WTC11 (cell line): ENCODE results near the gene LEKR1. TPM values are rescaled to one million over a fixed set of nuclear protein-coding genes. Genes with fewer than 3 reads are reported as not detected.

Experiments used
- ATAC-seq: fragments of 200-7000 bp; cut with Tn5 transposase; 2 replicates; pipeline ENCODE4 v1.10.0; 2021; ENCODE audit warnings: mild to moderate bottlenecking, moderate library complexity
- CTCF ChIA-PET: fragments of 300-600 bp; sonication (Branson Sonifier 250); formaldehyde crosslinking; loops from one replicate; lab custom pipeline; 2021; ENCODE audit warnings: antibody characterized with exemption; lab: Charles Lee
- POLR2A ChIA-PET: fragments of 350-600 bp; sonication (Branson Sonifier 250); formaldehyde crosslinking; loops from one replicate; lab custom pipeline; 2021; ENCODE audit warnings: antibody characterized with exemption; lab: Charles Lee
- DNase-seq: peaks from one replicate; pipeline ENCODE4 v3.0.0; 2021; ENCODE audit warnings: low spot score
- H3K27ac Mint-ChIP-seq: 2 replicates; pipeline ENCODE4 v1.8.0; 2021; ENCODE audit warnings: mixed read lengths
- H3K27me3 Mint-ChIP-seq: 2 replicates; pipeline ENCODE4 v1.8.0; 2021; ENCODE audit warnings: low read depth, mild to moderate bottlenecking, moderate library complexity, mixed read lengths
- H3K36me3 Mint-ChIP-seq: 2 replicates; pipeline ENCODE4 v1.8.0; 2021; ENCODE audit warnings: mixed read lengths
- H3K4me1 Mint-ChIP-seq: 2 replicates; pipeline ENCODE4 v1.8.0; 2022; ENCODE audit warnings: mixed read lengths
- H3K4me3 Mint-ChIP-seq: 2 replicates; pipeline ENCODE4 v1.8.0; 2021; ENCODE audit warnings: mild to moderate bottlenecking, moderate library complexity, mixed read lengths
- H3K9me3 Mint-ChIP-seq: 2 replicates; pipeline ENCODE4 v1.8.0; 2021; ENCODE audit warnings: mixed read lengths
- ARID4B ChIP-seq: sonication (generic); formaldehyde crosslinking; IDR thresholded peaks from 2 replicates; pipeline ENCODE4 v1.8.0; 2023; ENCODE audit warnings: missing genetic modification reagents, mild to moderate bottlenecking, borderline replicate concordance
- CBFB ChIP-seq: sonication (generic); formaldehyde crosslinking; IDR thresholded peaks from 2 replicates; pipeline ENCODE4 v1.8.1; 2022; ENCODE audit warnings: mild to moderate bottlenecking, low read depth, missing genetic modification reagents
- E2F4 ChIP-seq: sonication (generic); formaldehyde crosslinking; IDR thresholded peaks from 2 replicates; pipeline ENCODE4 v1.8.1; 2022; ENCODE audit warnings: low read depth, mild to moderate bottlenecking, moderate library complexity, missing genetic modification reagents, borderline replicate concordance
- ETV6 ChIP-seq: sonication (generic); formaldehyde crosslinking; IDR thresholded peaks from 2 replicates; pipeline ENCODE4 v1.8.1; 2022; ENCODE audit warnings: mild to moderate bottlenecking, missing genetic modification reagents
- GRHL2 ChIP-seq: fragments of 250-450 bp; sonication (Bioruptor Pico); IDR thresholded peaks from 2 replicates; pipeline ENCODE4 v1.8.0; 2022; ENCODE audit warnings: mild to moderate bottlenecking, moderate library complexity; ENCODE audit not compliant: insufficient replicate concordance, severe bottlenecking
- GTF2I ChIP-seq: fragments of 250-450 bp; sonication (Bioruptor Pico); conservative IDR thresholded peaks from 2 replicates; pipeline ENCODE4 v1.4.0; 2021; ENCODE audit warnings: mild to moderate bottlenecking
- HMGXB4 ChIP-seq: sonication (generic); formaldehyde crosslinking; IDR thresholded peaks from 2 replicates; pipeline ENCODE4 v1.8.1; 2023; ENCODE audit warnings: mild to moderate bottlenecking, moderate library complexity, missing genetic modification reagents
- MYBL2 ChIP-seq: sonication (generic); formaldehyde crosslinking; IDR thresholded peaks from 2 replicates; pipeline ENCODE4 v1.8.1; 2023; ENCODE audit warnings: mild to moderate bottlenecking, moderate library complexity, missing genetic modification reagents
- NR3C1 ChIP-seq: sonication (generic); formaldehyde crosslinking; conservative IDR thresholded peaks from 2 replicates; pipeline ENCODE4 v1.8.1; 2023; ENCODE audit warnings: low read depth, mild to moderate bottlenecking, missing genetic modification reagents
- PRRX2 ChIP-seq: fragments of 250-450 bp; sonication (Bioruptor Pico); IDR thresholded peaks from 2 replicates; pipeline ENCODE4 v1.8.0; 2021; ENCODE audit warnings: mild to moderate bottlenecking
- RORB ChIP-seq: fragments of 250-450 bp; sonication (Bioruptor Pico); IDR thresholded peaks from 2 replicates; pipeline ENCODE4 v1.9.0; 2021; ENCODE audit warnings: mild to moderate bottlenecking
- SOX15 ChIP-seq: fragments of 250-450 bp; sonication (Bioruptor Pico); IDR thresholded peaks from 2 replicates; pipeline ENCODE4 v1.9.0; 2021; ENCODE audit warnings: mild to moderate bottlenecking
- ZNF138 ChIP-seq: sonication (generic); formaldehyde crosslinking; conservative IDR thresholded peaks from 2 replicates; pipeline ENCODE4 v1.8.1; 2022; ENCODE audit warnings: mild to moderate bottlenecking, moderate library complexity, missing genetic modification reagents
- ZNF232 ChIP-seq: sonication (generic); formaldehyde crosslinking; IDR thresholded peaks from 2 replicates; pipeline ENCODE4 v1.8.0; 2022; ENCODE audit warnings: mild to moderate bottlenecking, missing genetic modification reagents
- ZNF396 ChIP-seq: fragments of 250-450 bp; sonication (Bioruptor Pico); IDR thresholded peaks from 2 replicates; pipeline ENCODE4 v1.8.0; 2021; ENCODE audit warnings: mild to moderate bottlenecking, moderate library complexity, borderline replicate concordance
- total RNA-seq: library from RNA; stranded (reverse); gene quantifications from 3 replicates; pipeline ENCODE4 v1.2.3, GENCODE V29; 2021
- TF ChIP-seq, protein P1 (sequence below): sonication (generic); formaldehyde crosslinking; IDR thresholded peaks from 2 replicates; pipeline ENCODE4 v1.8.1; 2022; ENCODE audit warnings: mild to moderate bottlenecking, missing genetic modification reagents, moderate library complexity, borderline replicate concordance
- TF ChIP-seq, protein P2 (sequence below): fragments of 250-450 bp; sonication (Bioruptor Pico); IDR thresholded peaks from 2 replicates; pipeline ENCODE4 v1.9.0; 2021; ENCODE audit warnings: mild to moderate bottlenecking
- TF ChIP-seq, protein P3 (sequence below): sonication (generic); formaldehyde crosslinking; conservative IDR thresholded peaks from 2 replicates; pipeline ENCODE4 v1.8.1; 2022; ENCODE audit warnings: mild to moderate bottlenecking, missing genetic modification reagents
- TF ChIP-seq, protein P4 (sequence below): sonication (generic); formaldehyde crosslinking; IDR thresholded peaks from 2 replicates; pipeline ENCODE4 v1.8.0; 2022; ENCODE audit warnings: mild to moderate bottlenecking, missing genetic modification reagents

LEKR1 gene
- total RNA-seq, 1 experiment from 2014 or later = 0.09 TPM

GRCh38 chr3:157026091-157026490 lies 199.9 kb downstream of the LEKR1 start:
- ATAC-seq = no peak
- 0 out of 2 replicates have a peak, but pooled peaks cover 3% of the 10 kb centered on the region for H3K4me1 Mint-ChIP-seq
- ChIA-PET CTCF (no interaction called here), POLR2A (no interaction called here)
- DNase-seq = no peak
- H3K9me3 Mint-ChIP-seq = no peaks in the 10 kb centered on the region
- no peak overlapping the region for H3K4me3 Mint-ChIP-seq
- H3K36me3 Mint-ChIP-seq = no peaks in the 10 kb centered on the region
- TF ChIP-seq E2F4 (CRISPR knock-in tag) (no peak), RORB (no peak), HMGXB4 (CRISPR knock-in tag) (no peak), SOX15 (no peak), CBFB (CRISPR knock-in tag) (no peak), ARID4B (CRISPR knock-in tag) (no peak)
- TF ChIP-seq, protein P1, sequence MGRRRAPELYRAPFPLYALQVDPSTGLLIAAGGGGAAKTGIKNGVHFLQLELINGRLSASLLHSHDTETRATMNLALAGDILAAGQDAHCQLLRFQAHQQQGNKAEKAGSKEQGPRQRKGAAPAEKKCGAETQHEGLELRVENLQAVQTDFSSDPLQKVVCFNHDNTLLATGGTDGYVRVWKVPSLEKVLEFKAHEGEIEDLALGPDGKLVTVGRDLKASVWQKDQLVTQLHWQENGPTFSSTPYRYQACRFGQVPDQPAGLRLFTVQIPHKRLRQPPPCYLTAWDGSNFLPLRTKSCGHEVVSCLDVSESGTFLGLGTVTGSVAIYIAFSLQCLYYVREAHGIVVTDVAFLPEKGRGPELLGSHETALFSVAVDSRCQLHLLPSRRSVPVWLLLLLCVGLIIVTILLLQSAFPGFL (CRISPR knock-in tag) = no peak
- no peaks in the 10 kb centered on the region for H3K27me3 Mint-ChIP-seq
- no peak overlapping the region for H3K27ac Mint-ChIP-seq

DNA sequence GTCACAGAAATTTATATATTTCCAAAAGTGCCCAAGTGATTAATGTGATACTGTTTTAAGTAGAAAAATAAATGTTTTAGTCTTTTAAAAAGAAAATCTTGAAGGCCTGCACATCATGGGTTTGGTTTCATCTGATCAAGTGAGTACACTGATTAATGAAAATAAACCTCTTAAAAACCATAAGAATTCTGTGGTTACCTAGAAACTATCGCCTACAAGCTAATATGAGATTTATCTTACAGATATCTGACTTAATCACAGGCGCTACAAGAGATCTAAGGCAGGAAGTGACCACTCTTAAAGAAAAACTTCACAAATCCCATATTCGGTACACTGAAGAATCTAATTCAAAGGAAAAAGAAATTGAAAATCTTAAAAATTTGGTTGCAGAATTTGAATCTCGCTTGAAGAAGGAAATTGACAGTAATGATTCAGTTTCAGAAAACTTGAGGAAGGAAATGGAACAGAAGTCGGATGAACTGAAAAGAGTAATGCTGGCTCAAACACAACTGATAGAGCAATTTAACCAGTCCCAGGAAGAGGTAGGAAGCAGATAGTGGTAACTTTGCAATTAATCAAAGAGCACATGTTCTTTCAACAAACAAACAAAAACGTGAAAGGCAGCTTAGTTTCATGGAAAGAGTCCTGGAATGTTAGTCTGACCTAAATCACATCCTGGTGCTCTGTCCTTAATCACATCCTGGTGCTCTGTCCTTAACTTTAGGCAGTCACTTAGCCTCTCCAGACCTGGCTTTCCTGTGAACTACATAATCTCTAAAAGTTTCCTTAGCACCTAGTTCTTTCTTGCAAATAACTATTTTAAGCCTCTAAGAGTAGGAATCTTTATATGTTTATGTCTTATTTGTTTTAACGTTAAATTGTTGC lies 201.9 kb downstream of the LEKR1 start:
- ChIA-PET POLR2A (no interaction called here), CTCF (no interaction called here)
- Mint-ChIP-seq H3K36me3 (no peaks in the 10 kb centered on the region), H3K4me1 (0 out of 2 replicates have a peak, but pooled peaks cover 3% of the 10 kb centered on the region), H3K27ac (no peak overlapping the region), H3K27me3 (no peaks in the 10 kb centered on the region; the same call in 1 of the 2 replicates), H3K9me3 (no peaks in the 10 kb centered on the region), H3K4me3 (no peak overlapping the region)
- ATAC-seq (peak; percentile 20; the same call in 1 of the 2 replicates), DNase-seq (no peak)
- TF ChIP-seq PRRX2 (CRISPR knock-in tag) = no peak

DNA sequence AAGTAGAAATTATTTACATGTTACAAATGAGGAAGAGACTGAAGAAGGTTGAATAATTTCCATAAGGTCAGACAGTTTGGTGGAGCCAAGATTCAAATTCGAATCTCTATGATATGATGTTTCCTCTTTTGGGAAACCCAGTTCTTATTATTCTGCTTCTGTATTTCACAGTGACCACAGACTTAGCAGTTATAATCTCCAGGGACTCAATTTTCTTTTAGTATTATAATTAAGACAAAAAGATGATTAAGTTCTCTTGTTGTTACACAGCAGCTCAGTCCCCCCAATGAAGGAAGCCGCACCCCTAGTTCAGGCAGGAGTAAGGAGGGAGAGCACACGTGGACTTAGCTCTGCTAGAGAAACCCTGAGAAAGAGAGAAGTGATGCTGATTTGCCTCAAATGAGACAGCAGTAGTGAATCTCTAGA lies 203.2 kb downstream of the LEKR1 start:
- no peak for ATAC-seq
- ChIA-PET POLR2A (no interaction called here), CTCF (no interaction called here)
- no peaks in the 10 kb centered on the region; the same call in 1 of the 2 replicates for H3K27me3 Mint-ChIP-seq
- H3K4me1 Mint-ChIP-seq = 0 out of 2 replicates have a peak, but pooled peaks cover 3% of the 10 kb centered on the region
- H3K4me3 Mint-ChIP-seq = no peak overlapping the region
- DNase-seq = no peak
- no peak overlapping the region for H3K27ac Mint-ChIP-seq
- H3K36me3 Mint-ChIP-seq = no peaks in the 10 kb centered on the region
- H3K9me3 Mint-ChIP-seq = no peaks in the 10 kb centered on the region
- TF ChIP-seq PRRX2 (CRISPR knock-in tag) (no peak), ZNF138 (CRISPR knock-in tag) (no peak), MYBL2 (CRISPR knock-in tag) (no peak), NR3C1 (no peak), ZNF232 (CRISPR knock-in tag) (no peak), SOX15 (no peak), ETV6 (CRISPR knock-in tag) (no peak), GRHL2 (CRISPR knock-in tag) (no peak), ZNF396 (CRISPR knock-in tag) (no peak), GTF2I (CRISPR knock-in tag) (no peak)
- TF ChIP-seq, protein P2, sequence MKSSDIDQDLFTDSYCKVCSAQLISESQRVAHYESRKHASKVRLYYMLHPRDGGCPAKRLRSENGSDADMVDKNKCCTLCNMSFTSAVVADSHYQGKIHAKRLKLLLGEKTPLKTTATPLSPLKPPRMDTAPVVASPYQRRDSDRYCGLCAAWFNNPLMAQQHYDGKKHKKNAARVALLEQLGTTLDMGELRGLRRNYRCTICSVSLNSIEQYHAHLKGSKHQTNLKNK (CRISPR knock-in tag) = no peak
- TF ChIP-seq, protein P3, sequence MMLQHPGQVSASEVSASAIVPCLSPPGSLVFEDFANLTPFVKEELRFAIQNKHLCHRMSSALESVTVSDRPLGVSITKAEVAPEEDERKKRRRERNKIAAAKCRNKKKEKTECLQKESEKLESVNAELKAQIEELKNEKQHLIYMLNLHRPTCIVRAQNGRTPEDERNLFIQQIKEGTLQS (CRISPR knock-in tag) = no peak
- TF ChIP-seq, protein P4, sequence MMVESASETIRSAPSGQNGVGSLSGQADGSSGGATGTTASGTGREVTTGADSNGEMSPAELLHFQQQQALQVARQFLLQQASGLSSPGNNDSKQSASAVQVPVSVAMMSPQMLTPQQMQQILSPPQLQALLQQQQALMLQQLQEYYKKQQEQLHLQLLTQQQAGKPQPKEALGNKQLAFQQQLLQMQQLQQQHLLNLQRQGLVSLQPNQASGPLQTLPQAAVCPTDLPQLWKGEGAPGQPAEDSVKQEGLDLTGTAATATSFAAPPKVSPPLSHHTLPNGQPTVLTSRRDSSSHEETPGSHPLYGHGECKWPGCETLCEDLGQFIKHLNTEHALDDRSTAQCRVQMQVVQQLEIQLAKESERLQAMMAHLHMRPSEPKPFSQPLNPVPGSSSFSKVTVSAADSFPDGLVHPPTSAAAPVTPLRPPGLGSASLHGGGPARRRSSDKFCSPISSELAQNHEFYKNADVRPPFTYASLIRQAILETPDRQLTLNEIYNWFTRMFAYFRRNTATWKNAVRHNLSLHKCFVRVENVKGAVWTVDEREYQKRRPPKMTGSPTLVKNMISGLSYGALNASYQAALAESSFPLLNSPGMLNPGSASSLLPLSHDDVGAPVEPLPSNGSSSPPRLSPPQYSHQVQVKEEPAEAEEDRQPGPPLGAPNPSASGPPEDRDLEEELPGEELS = no peak
